ENCODE measurements around the gene CYS1.
"Not testable (repeated sequence)": the region's sequence is repeated elsewhere in the genome, so short reads cannot be mapped to it uniquely, and the experiment has no call there.

The CYS1 gene

GRCh38 chr2:10035053-10035422 is 45.2 kb downstream of the CYS1 start:
- H3K4me3 ChIP-seq (ENCODE audit: low read depth, low read length): no peak overlapping the region
- no peak for DNase-seq (ENCODE audit: low read depth)

DNA sequence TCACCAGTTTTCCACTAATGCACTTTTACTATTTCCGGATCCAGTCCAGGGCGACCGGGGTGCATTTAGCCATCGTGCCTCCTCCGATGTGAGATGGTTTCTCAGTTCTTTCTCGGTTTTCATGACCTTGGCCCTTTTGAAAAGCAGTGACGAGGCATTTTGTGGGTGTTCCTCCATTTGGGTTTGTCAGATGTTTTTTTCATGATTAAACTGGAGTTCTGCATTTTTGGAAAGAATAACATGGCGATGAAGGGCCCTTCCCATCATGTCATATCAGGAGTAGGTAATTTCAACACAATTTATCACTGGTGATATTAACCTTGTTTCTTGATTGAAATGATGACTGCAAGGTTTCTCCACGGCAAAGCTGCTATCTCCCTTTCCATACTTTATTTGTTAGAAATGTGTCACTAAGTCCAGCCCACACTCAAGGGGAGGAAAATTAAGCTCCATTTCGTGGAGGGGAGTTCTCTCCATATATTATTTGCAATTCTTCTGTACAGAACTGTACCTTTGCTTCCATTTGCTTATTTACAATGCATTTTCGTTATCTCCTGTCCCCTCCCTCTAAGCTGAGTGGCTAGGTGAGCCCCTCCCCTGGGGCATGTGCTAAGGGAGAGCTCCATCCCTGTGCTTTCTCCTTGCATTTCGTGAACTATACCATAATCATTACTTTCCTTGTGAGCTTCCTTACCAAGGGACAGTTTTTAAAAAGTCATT is 45.7 kb downstream of the CYS1 start:
- DNase-seq (ENCODE audit: low read depth): no peak
- no peak overlapping the region for H3K4me3 ChIP-seq (ENCODE audit: low read depth, low read length)

- no peak for DNase-seq (ENCODE audit: low read depth)
- H3K4me3 ChIP-seq (ENCODE audit: low read depth, low read length): no peak overlapping the region
Measured at GRCh38 chr2:10033251-10034006, 46.8 kb downstream of the CYS1 start.

- DNase-seq (ENCODE audit: low read depth): no peak
- no peak overlapping the region for H3K4me3 ChIP-seq (ENCODE audit: low read depth, low read length)
Measured at GRCh38 chr2:10032746-10033105, 47.5 kb downstream of the CYS1 start.

DNA sequence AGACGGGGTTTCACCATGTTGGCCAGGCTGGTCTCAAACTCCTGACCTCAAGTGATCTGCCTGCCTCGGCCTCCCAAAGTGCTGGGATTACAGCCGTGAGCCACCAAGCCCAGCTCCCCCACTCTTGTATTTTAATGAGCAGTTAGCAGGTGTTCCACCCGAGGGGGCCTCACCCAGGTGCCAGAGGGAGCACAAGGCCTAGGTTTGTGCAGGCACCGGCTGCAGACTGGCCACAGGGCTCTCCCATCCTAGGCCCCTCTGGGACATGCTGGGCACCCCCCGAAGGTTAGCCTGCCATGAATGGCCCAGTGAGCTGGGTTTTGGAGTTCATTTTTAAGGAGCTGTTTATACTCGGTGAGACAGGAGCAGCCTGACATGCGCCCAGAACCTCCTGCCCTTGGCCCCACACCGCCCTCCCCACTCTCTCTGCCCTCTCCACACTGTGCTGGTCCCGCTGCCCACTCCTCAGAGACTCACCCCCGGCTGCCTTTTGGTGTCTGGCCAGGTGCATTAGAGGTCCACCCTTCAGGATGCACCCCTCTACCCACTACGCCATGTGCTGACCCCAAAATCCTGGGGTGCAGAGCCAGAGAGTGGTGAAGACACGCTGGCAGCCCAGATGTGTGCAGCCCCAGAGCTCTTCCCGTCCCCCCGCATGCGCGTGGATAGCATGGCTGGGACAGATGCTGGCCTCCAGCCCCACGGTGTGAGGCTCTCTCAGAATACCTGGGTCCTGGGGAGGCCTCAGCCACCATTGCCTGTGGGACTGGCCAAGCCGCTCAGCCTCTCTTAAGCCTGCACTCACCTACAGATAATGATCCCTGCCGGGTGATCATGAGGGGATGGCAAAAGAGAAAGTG is 48.1 kb downstream of the CYS1 start:
- H3K4me3 ChIP-seq (ENCODE audit: low read depth, low read length): no peak overlapping the region
- DNase-seq (ENCODE audit: low read depth): no peak

GRCh38 chr2:10030798-10031197 is 49.4 kb downstream of the CYS1 start:
- H3K4me3 ChIP-seq (ENCODE audit: low read depth, low read length); DNase-seq (ENCODE audit: low read depth): not testable (repeated sequence)

DNA sequence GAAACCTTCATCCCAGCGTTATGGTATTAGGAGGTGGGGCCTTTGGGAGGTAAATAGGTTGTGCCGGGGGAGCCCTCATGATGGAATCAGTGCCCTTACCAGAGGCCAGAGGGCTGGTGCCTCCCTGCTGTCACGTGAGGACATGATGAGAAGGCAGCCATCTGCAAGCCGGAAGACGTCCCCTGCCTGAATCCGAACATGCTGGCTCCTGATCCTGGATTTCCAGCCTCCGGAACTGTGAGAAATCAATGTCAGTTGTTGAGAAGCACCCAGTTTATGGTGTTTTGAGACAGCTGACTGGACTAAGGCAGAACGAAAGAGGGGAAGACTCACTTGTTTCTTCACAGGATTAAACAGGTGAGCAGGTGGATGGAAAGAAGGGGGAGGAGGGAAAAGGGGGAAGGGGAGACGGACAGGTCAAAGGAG is 49.9 kb downstream of the CYS1 start:
- DNase-seq (ENCODE audit: low read depth): no peak
- H3K4me3 ChIP-seq (ENCODE audit: low read depth, low read length): no peak overlapping the region

DNA sequence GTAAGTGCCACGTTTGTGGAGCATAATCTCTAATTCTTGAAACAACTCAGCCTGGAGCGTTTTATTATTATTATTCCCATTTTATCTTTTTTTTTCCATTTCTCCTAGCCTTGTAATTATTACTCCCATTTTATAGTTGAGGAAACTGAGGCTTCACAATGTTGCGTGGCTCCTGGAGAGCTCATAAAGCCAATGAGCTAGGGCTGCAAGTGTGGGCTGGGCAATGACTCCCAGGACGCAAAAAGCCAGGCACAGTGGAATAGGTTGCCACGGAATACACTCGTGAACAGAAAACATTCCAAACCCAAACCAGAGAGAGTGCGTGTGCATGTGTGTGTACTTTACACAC is 50.4 kb downstream of the CYS1 start:
- no peak for DNase-seq (ENCODE audit: low read depth)
- H3K4me3 ChIP-seq (ENCODE audit: low read depth, low read length): no peak overlapping the region

DNA sequence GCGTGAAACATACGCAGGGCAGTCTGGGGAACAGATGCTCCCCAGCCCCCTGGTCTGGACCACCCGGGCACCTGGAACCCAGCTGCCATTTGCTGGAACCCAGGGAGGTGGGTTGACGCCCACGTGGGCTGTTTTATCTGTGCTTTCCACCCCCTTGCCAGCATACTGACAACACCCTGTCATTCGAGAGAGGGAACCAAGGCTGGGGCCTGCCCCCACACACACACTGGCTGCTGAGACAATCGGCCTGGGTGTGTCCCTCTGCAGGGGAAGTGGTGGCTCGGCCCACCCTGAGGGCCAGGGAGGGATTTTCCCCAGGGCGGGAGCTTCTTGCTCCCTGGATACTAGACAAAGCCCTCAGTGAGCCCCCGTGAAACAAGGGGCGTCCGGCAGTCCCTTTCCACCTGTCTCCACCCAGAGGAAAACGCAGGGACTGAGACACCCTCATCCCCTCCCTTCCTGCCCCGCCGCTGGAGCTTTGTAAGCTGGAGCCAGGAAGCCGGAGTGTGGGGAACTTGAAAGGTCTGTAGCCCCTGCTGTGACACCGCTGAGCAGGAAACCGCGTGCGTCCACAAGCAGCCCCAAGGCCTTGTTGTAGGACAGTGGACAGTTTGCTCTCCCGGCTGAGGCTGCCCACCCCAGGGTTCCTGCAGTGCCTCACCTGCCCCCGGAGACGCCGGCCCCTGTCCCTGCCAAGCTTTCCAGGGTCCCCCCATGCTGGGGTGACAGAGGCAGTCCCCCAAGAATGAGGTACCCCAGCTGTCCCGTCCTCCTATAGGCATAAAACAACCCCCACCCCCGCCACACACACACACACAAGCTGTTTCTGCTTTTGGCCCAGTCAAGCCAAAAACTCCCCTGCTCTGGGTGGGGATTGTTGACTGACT is 51.0 kb downstream of the CYS1 start:
- no peak for DNase-seq (ENCODE audit: low read depth)
- H3K4me3 ChIP-seq (ENCODE audit: low read depth, low read length): no peak overlapping the region

DNA sequence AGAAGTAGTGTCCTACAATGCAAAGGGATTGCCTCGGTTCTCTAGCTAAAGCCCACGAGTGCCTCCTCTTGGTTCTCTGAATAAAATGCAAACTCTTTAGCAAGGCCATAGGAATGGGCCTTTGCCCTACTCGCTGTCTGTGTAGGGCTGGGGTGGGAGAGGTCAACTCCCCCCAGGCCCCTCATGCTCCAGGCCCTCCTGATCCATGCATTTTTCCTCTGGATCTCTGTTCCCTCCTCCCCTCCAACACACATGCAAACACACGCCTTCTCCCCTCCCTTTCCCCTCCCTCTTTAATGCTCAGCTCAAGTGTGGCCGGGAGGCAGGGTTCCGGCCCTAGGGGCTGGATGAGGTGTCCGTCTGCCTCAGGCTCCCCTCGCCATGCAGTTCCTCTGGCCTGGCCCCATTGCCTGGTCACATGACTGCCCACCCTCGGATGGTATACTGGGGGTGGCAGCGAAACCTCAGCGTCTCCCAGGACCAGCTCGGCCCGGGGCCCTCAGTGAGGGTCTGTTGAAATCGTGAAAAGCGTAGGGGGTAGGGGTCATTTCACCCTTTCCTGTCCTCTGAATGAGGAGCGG is 51.7 kb downstream of the CYS1 start:
- H3K4me3 ChIP-seq (ENCODE audit: low read depth, low read length): no peak overlapping the region
- DNase-seq (ENCODE audit: low read depth): no peak

DNA sequence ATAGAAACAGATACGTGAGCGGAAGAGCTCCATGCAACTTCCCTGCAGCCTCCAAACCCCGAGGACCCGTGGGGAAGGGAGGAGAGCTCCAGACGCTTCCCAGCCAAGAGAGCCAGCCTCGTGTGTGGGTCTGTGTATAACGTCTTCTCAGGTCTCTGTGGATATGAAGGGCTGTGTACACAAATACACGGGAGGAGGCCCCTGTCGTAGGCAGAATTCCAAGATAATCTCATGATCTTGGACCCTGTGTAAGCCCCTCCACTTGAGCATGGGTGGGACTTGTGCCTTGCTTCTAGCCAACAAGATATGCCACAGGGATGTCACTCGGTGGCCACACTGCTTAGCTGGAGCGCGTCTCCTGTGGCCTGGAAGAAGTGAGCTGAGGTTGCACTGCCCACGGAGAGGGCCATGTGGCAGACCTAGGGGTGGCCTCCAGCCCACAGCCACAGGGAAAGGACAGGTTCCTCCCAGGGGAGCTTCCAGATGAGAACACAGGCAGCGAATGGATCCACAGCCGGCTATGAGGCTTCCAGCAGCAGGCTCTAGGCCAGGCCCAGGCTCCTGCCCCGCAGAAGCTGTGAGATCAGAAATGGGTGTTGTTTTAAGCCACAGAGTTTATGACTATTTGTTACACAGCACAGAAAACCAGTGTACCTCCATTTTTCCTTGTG is 52.4 kb downstream of the CYS1 start:
- no peak for DNase-seq (ENCODE audit: low read depth)
- no peak overlapping the region for H3K4me3 ChIP-seq (ENCODE audit: low read depth, low read length)

DNA sequence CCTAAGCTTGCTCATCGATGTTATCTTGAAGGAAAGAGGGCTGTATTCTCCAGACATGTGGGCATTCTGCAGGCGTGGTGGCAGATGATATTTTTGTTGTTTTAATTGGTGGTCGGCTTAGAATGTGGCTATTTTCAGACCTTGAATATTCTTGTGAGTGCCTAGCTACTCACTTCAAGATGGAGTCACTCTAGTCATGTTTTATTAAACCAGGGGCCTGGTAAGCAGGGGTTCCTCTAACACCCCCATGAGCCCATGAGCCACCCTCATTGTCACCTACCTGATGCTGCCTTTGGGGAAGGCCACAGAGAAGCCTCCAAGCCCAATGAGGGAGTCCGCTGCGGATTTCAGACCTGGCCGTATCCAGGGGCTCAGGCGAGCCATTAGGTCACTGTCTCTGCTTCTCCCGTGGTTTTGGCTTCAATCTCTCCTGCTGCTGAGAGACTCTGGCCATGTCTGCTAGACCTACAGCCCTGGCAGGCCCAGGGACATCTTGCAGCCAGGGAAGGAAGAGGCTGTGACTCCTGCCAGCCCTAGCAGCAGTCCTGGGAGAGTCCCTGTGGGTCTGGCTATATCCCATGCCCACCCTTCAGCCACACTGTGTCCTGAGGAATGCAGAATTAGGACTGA is 53.2 kb downstream of the CYS1 start:
- no peak for DNase-seq (ENCODE audit: low read depth)
- H3K4me3 ChIP-seq (ENCODE audit: low read depth, low read length): no peak overlapping the region

DNA sequence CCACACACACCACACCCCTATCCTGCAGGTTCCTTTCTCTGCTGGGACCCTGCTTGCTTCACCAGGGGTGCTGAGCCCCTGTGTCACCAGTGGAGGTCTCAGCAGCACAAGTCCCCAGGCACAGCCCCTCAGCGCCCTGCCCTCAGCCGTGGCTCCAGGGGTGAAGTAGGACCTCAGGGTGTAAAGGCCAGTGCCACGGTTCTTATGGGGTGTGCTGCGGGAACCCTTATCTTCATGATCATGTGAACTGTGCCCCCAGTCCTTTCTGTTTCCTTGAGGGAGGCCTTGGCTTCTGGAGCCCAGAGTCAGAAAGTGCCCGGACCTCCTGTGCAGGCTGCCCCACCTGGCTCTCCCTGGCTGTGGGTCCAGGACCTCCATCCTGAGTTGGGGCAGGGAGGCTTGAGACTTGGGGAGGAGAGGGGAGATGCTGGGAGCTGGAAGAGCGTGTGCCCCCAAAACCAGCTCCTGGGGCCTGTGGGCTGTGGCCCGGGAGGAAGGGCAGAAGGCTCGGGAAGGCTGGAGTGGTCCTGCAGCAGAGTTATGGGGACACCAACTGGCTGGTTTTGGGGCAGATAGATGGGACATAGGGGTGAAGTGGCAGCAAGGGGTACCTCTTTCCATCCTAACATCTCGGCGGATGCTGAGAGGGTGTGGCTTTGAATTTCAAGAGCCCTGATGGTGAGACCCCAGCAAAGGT is 57.1 kb downstream of the CYS1 start:
- H3K4me3 ChIP-seq (ENCODE audit: low read depth, low read length): no peak overlapping the region
- no peak for DNase-seq (ENCODE audit: low read depth)

DNA sequence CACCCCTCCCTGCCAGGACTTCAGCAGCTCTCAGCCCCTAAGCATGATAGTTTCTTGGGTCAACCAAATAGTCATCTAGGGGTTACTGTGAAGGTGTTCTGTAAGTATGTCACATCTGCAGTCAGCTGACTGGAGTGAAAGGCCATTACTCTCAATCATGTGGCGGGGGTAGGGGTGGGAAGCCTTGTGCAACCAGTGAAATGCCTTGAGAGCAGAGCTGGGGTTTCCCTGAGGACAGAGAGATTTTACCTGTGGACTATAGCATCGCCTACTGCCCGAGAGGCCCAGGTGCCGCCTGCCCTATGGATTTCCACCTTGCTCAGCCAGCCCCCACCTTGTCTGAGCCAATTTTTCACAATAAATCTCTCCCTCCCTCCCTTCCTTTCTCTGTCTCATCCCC is 57.8 kb downstream of the CYS1 start:
- no peak overlapping the region for H3K4me3 ChIP-seq (ENCODE audit: low read depth, low read length)
- no peak for DNase-seq (ENCODE audit: low read depth)

GRCh38 chr2:10022041-10022421 is 58.2 kb downstream of the CYS1 start:
- no peak for DNase-seq (ENCODE audit: low read depth)
- no peak overlapping the region for H3K4me3 ChIP-seq (ENCODE audit: low read depth, low read length)

- no peak for DNase-seq (ENCODE audit: low read depth)
- H3K4me3 ChIP-seq (ENCODE audit: low read depth, low read length): no peak overlapping the region
Measured at GRCh38 chr2:10019602-10020400, 60.4 kb downstream of the CYS1 start.

- DNase-seq (ENCODE audit: low read depth): no peak
- no peak overlapping the region for H3K4me3 ChIP-seq (ENCODE audit: low read depth, low read length)
Measured at GRCh38 chr2:10019174-10019573, 61.0 kb downstream of the CYS1 start.
